Liver (tissue), 9 donors: Measurements from ENCODE around the gene RPL35. TPM values are rescaled to one million over a fixed set of nuclear protein-coding genes. Genes with fewer than 3 reads are reported as not detected.

Experiments
- DNase-seq: peaks from one replicate; pipeline ENCODE4 v3.0.0-alpha.2; 2017; ENCODE audit warnings: low spot score
- H3K27ac ChIP-seq, 2 donors: one replicate each; pipeline ENCODE4 v1.7.0; 2013; ENCODE audit warnings: inconsistent platforms in 2 of 2, low read length in 2 of 2, control low read depth in 1 of 2, low read depth in 1 of 2, mild to moderate bottlenecking in 1 of 2
- H3K27me3 ChIP-seq, 4 donors: one replicate each; pipeline versions ENCODE4 v1.6.1 to v1.7.0; 2013; ENCODE audit warnings: low read length in 3 of 4, inconsistent platforms in 1 of 4, mild to moderate bottlenecking in 1 of 4, moderate library complexity in 1 of 4; ENCODE audit not compliant: control insufficient read depth in 4 of 4, insufficient read depth in 4 of 4
- H3K36me3 ChIP-seq, 4 donors: one replicate each; pipeline versions ENCODE4 v1.6.1 to v1.7.0; 2013; ENCODE audit warnings: low read length in 3 of 4, mild to moderate bottlenecking in 3 of 4, low read depth in 1 of 4, moderate library complexity in 1 of 4; ENCODE audit not compliant: control insufficient read depth in 4 of 4, insufficient read depth in 3 of 4
- H3K4me1 ChIP-seq, 4 donors: one replicate each; pipeline versions ENCODE4 v1.6.1 to v1.7.0; 2013; ENCODE audit warnings: low read length in 3 of 4, mild to moderate bottlenecking in 3 of 4, moderate library complexity in 1 of 4; ENCODE audit not compliant: control insufficient read depth in 4 of 4, insufficient read depth in 4 of 4
- H3K4me3 ChIP-seq, 3 donors: one replicate each; pipeline versions ENCODE4 v1.6.1 to v1.7.0; 2013; ENCODE audit warnings: low read length in 3 of 3, control low read depth in 1 of 3, low read depth in 1 of 3, mild to moderate bottlenecking in 1 of 3
- H3K9ac ChIP-seq, 2 donors: one replicate each; pipeline ENCODE4 v1.7.0; 2013; ENCODE audit warnings: low read length in 2 of 2, mild to moderate bottlenecking in 2 of 2, moderate library complexity in 2 of 2, control low read depth in 1 of 2, low read depth in 1 of 2
- H3K9me3 ChIP-seq, 4 donors: one replicate each; pipeline versions ENCODE4 v1.6.1 to v1.7.0; 2013; ENCODE audit warnings: low read length in 3 of 4; ENCODE audit not compliant: control insufficient read depth in 4 of 4
- CTCF ChIP-seq: fragments of 150-350 bp; IDR thresholded peaks from 2 replicates; pipeline ENCODE4 v1.5.1; 2017; ENCODE audit warnings: improper control_type of control experiment, low read depth, low read length; ENCODE audit not compliant: missing input control
- EGR1 ChIP-seq, 2 donors: IDR thresholded peaks; 2 replicates each; pipeline ENCODE4 v1.6.1; 2016 to 2018; ENCODE audit warnings: antibody characterized with exemption in 2 of 2, low read depth in 2 of 2
- GABPA ChIP-seq, 2 donors: IDR thresholded peaks in 1 of 2; conservative IDR thresholded peaks in 1 of 2; 2 replicates each; pipeline ENCODE4 v1.6.1; 2016; ENCODE audit warnings: antibody characterized with exemption in 2 of 2, mild to moderate bottlenecking in 1 of 2, moderate library complexity in 1 of 2
- JUND ChIP-seq, 2 donors: IDR thresholded peaks; 2 replicates each; pipeline ENCODE4 v1.6.1; 2016; ENCODE audit warnings: antibody characterized with exemption in 2 of 2
- RAD21 ChIP-seq, 2 donors: IDR thresholded peaks; 2 replicates each; pipeline ENCODE4 v1.6.1; 2016; ENCODE audit warnings: antibody characterized with exemption in 2 of 2, mild to moderate bottlenecking in 2 of 2
- TAF1 ChIP-seq: conservative IDR thresholded peaks from 2 replicates; pipeline ENCODE4 v1.6.1; 2016; ENCODE audit warnings: antibody characterized with exemption, mild to moderate bottlenecking
- WGBS: extraction: QIAGEN DNeasy Blood & Tissue Kit; methylation state at CpG from one replicate; pipeline ENCODE4 v1.1.7; 2013; 5-methylcytosine and 5-hydroxymethylcytosine counted together
- polyA plus RNA-seq, 2 donors: library from polyadenylated mRNA; stranded (reverse) in 1 of 2; unstranded in 1 of 2; fragments of 200-250 nt in 1 of 2; fragments of >200 nt in 1 of 2; fragmentation: Nextera tagmentation in 1 of 2; extraction: Ambion mirVana in 1 of 2; gene quantifications; one replicate each; pipeline versions ENCODE4 v1.2.1 to v1.2.3, GENCODE V29; 2013 to 2015
- total RNA-seq, 2 donors: library from RNA; depleted of rRNA; stranded (reverse); fragments of >200 nt; gene quantifications; one replicate each; pipeline ENCODE4 v1.2.3, GENCODE V29; 2014
- TF ChIP-seq, protein P1 (sequence below): IDR thresholded peaks from 2 replicates; pipeline ENCODE4 v1.6.1; 2016; ENCODE audit warnings: antibody characterized with exemption, mild to moderate bottlenecking
- TF ChIP-seq, protein P2 (sequence below): IDR thresholded peaks from 2 replicates; pipeline ENCODE4 v1.6.1; 2016; ENCODE audit warnings: antibody characterized with exemption
- donor health status: healthy.
- donor health status: healthy.
- donor health status: healthy.
- donor health status: healthy.
- donor health status: healthy.

Gene RPL35
- total and polyA plus RNA-seq, 4 donors: 623 to 1,101 (median 703) TPM

DNA sequence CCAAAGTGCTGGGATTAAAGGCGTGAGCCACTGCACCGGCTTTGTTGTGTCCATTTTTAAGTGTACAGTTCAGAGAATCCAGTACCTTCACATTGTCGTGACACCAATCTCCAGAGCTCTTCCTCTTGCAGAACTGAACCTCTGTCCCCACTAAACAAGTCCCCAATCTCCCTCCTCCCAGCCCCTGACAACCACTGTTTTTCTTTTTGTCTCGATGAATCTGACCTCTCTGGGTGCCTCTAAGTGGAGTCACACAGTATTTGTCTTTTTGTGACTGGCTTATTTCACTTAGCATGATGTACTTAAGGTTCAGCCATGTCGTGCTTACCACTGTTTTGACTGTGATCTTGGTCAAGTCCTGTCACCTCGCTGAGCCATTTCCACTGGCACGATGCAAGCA lies 6.9 kb downstream of the RPL35 start (continued):
- TF ChIP-seq, protein P1, sequence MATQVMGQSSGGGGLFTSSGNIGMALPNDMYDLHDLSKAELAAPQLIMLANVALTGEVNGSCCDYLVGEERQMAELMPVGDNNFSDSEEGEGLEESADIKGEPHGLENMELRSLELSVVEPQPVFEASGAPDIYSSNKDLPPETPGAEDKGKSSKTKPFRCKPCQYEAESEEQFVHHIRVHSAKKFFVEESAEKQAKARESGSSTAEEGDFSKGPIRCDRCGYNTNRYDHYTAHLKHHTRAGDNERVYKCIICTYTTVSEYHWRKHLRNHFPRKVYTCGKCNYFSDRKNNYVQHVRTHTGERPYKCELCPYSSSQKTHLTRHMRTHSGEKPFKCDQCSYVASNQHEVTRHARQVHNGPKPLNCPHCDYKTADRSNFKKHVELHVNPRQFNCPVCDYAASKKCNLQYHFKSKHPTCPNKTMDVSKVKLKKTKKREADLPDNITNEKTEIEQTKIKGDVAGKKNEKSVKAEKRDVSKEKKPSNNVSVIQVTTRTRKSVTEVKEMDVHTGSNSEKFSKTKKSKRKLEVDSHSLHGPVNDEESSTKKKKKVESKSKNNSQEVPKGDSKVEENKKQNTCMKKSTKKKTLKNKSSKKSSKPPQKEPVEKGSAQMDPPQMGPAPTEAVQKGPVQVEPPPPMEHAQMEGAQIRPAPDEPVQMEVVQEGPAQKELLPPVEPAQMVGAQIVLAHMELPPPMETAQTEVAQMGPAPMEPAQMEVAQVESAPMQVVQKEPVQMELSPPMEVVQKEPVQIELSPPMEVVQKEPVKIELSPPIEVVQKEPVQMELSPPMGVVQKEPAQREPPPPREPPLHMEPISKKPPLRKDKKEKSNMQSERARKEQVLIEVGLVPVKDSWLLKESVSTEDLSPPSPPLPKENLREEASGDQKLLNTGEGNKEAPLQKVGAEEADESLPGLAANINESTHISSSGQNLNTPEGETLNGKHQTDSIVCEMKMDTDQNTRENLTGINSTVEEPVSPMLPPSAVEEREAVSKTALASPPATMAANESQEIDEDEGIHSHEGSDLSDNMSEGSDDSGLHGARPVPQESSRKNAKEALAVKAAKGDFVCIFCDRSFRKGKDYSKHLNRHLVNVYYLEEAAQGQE: no peak

GRCh38 chr9:124854161-124854560 lies 7.6 kb downstream of the RPL35 start:
- Histone ChIP-seq H3K4me1 (peaks cover 2 to 13% (median 10%) of the 10 kb centered on the region in 4 donors), H3K27ac (no peak overlapping the region), H3K36me3 (peaks cover 9 to 27% (median 16%) of the 10 kb centered on the region in 4 donors), H3K9me3 (no peaks in the 10 kb centered on the region), H3K4me3 (no peak overlapping the region), H3K27me3 (no peaks in the 10 kb centered on the region), H3K9ac (no peak overlapping the region)
- TF ChIP-seq EGR1 (IDR thresholded peaks at IDR 0.05; ENCODE audit: low read depth in 2 of 2): no peak
- no peak for DNase-seq
- WGBS: 86% methylated on average over 8 of the region's 8 CpGs

DNA sequence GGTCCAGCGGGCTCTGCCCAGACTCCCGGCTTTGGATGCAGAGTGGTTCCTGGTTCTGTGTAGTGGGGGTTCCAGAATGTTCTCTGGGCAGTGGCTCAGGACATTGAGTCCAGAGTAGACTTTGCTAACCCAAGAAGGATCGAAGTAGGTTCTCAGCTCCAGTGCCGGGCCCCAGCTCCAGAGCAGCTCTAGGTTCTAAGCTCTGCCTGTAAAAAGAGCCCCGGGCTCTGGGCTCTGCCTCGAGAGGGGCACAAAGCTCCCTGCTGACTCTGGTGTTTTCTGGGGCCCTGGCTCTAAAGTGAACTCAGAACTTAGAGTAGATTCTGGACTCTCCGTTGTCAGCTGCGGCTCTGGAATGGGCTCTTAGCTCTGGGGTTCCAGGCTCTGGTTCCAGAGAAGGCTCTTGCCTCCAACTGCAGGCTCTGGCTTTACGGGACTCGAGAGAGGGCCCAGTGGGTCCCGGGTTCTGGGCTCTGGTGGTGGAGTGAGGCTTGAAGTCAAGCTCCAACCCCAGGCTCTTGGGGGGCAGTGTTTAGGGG lies 8.1 kb downstream of the RPL35 start:
- H3K9me3 ChIP-seq: no peaks in the 10 kb centered on the region
- H3K9ac ChIP-seq: no peak overlapping the region
- no peak overlapping the region for H3K27ac ChIP-seq
- no peak for TF ChIP-seq JUND (IDR thresholded peaks at IDR 0.05)
- no peak for TF ChIP-seq TAF1
- 62% methylated on average over 11 of the region's 11 CpGs for WGBS
- peaks cover 2 to 13% (median 10%) of the 10 kb centered on the region in 4 donors for H3K4me1 ChIP-seq
- no peak for DNase-seq
- H3K4me3 ChIP-seq: peak overlapping the region in 1 of 3 donors; percentile 49
- peaks cover 4 to 22% (median 13%) of the 10 kb centered on the region in 4 donors for H3K36me3 ChIP-seq
- H3K27me3 ChIP-seq: peaks cover 0 to 2% (median 0%) of the 10 kb centered on the region in 4 donors

GRCh38 chr9:124852829-124853531 lies 8.8 kb downstream of the RPL35 start, which contains the start of gene WDR38:
Gene WDR38 (plus strand): TSS chr9:124853460. CDS start chr9:124853532, 72 bp downstream.
- peaks cover 0 to 4% (median 0%) of the 10 kb centered on the region in 4 donors for H3K27me3 ChIP-seq
- H3K4me3 ChIP-seq: peak within 1 kb of the TSS in 2 of 3 donors; percentile 49 to 67
- H3K27ac ChIP-seq: no peak within 1 kb of the TSS
- peaks cover 0 to 15% (median 9%) of the 10 kb centered on the region in 4 donors for H3K36me3 ChIP-seq
- H3K4me1 ChIP-seq: peaks cover 2 to 13% (median 10%) of the 10 kb centered on the region in 4 donors
- TF ChIP-seq RAD21 (IDR thresholded peaks at IDR 0.05) (peak; percentile 86 to 90), GABPA (IDR thresholded peaks at IDR 0.05 in 1 of 2, conservative IDR thresholded peaks at IDR 0.05 in 1 of 2) (no peak), EGR1 (IDR thresholded peaks at IDR 0.05; ENCODE audit: low read depth in 2 of 2) (no peak), TAF1 (no peak), JUND (IDR thresholded peaks at IDR 0.05) (no peak), CTCF (peak; percentile 77)
- TF ChIP-seq, protein P2, sequence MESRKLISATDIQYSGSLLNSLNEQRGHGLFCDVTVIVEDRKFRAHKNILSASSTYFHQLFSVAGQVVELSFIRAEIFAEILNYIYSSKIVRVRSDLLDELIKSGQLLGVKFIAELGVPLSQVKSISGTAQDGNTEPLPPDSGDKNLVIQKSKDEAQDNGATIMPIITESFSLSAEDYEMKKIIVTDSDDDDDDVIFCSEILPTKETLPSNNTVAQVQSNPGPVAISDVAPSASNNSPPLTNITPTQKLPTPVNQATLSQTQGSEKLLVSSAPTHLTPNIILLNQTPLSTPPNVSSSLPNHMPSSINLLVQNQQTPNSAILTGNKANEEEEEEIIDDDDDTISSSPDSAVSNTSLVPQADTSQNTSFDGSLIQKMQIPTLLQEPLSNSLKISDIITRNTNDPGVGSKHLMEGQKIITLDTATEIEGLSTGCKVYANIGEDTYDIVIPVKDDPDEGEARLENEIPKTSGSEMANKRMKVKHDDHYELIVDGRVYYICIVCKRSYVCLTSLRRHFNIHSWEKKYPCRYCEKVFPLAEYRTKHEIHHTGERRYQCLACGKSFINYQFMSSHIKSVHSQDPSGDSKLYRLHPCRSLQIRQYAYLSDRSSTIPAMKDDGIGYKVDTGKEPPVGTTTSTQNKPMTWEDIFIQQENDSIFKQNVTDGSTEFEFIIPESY: no peak
- TF ChIP-seq, protein P1: no peak
- peak; percentile 82 for DNase-seq
- H3K9me3 ChIP-seq: no peaks in the 10 kb centered on the region
- H3K9ac ChIP-seq: no peak within 1 kb of the TSS
- 1% methylated on average over 51 of the region's 51 CpGs for WGBS
